Ovary (tissue), 3 donors: ENCODE data around the gene CLEC5A.
"Not testable (repeated sequence)": the region's sequence is repeated elsewhere in the genome, so short reads cannot be mapped to it uniquely, and the experiment has no call there.

ENCODE experiments used
- POLR2A ChIP-seq: fragments of 450-650 bp; IDR thresholded peaks from one replicate; pipeline ENCODE4 v1.6.1; 2017; ENCODE audit warnings: antibody characterized with exemption, mild to moderate bottlenecking, moderate library complexity
- TF ChIP-seq, protein P1 (sequence below), 3 donors: fragments of 450-650 bp in 2 of 3; fragments of 200-600 bp in 1 of 3; IDR thresholded peaks; one replicate each; pipeline versions ENCODE4 v1.5.1 to v1.8.0; 2016 to 2022; ENCODE audit warnings: antibody characterized with exemption in 3 of 3, mild to moderate bottlenecking in 1 of 3
- donor health status: DM: no; HTN: no; CAD: no.

DNA sequence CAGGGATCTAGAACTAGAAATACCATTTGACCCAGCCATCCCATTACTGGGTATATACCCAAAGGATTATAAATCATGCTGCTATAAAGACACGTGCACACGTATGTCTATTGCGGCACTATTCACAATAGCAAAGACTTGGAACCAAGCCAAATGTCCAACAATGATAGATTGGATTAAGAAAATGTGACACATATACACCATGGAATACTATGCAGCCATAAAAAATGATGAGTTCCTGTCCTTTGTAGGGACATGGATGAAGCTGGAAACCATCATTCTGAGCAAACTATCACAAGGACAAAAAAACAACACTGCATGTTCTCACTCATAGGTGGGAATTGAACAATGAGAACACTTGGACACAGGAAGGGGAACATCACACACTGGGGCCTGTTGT is 47.4 kb downstream of the CLEC5A start:
- TF ChIP-seq POLR2A = not testable (repeated sequence)
- TF ChIP-seq, protein P1, sequence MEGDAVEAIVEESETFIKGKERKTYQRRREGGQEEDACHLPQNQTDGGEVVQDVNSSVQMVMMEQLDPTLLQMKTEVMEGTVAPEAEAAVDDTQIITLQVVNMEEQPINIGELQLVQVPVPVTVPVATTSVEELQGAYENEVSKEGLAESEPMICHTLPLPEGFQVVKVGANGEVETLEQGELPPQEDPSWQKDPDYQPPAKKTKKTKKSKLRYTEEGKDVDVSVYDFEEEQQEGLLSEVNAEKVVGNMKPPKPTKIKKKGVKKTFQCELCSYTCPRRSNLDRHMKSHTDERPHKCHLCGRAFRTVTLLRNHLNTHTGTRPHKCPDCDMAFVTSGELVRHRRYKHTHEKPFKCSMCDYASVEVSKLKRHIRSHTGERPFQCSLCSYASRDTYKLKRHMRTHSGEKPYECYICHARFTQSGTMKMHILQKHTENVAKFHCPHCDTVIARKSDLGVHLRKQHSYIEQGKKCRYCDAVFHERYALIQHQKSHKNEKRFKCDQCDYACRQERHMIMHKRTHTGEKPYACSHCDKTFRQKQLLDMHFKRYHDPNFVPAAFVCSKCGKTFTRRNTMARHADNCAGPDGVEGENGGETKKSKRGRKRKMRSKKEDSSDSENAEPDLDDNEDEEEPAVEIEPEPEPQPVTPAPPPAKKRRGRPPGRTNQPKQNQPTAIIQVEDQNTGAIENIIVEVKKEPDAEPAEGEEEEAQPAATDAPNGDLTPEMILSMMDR (IDR thresholded peaks at IDR 0.05) = not testable (repeated sequence)
